ENCODE data around the gene HJV. TPM values are rescaled to one million over a fixed set of nuclear protein-coding genes. Genes with fewer than 3 reads are reported as not detected.
"Not testable (repeated sequence)": the region's sequence is repeated elsewhere in the genome, so short reads cannot be mapped to it uniquely, and the experiment has no call there.

Gene HJV
- total and polyA plus RNA-seq, 9 donors, result 128 to 235 (median 181) TPM

- H3K27me3 ChIP-seq (ENCODE audit: control insufficient read depth, insufficient read depth, low read length); H3K4me1 ChIP-seq (ENCODE audit: control insufficient read depth, insufficient read depth, low read length); H3K36me3 ChIP-seq (ENCODE audit: control insufficient read depth, insufficient read depth, low read length); H3K27ac ChIP-seq (ENCODE audit: low read length); H3K9me3 ChIP-seq (replicated peaks; ENCODE audit: control insufficient read depth, low read depth, low read length); DNase-seq; H3K4me3 ChIP-seq (ENCODE audit: low read length): not testable (repeated sequence)
- 86% methylated on average over 3 of the region's 8 CpGs for WGBS (ENCODE audit: insufficient coverage)
Measured at GRCh38 chr1:146048514-146049115, 27.1 kb upstream of the HJV start.

GRCh38 chr1:146046664-146047063 is 25.1 kb upstream of the HJV start:
- WGBS (ENCODE audit: insufficient coverage), result 100% methylated on average over 1 of the region's 1 CpG
- Histone ChIP-seq H3K4me3 (ENCODE audit: low read length) (no peak overlapping the region), H3K27ac (ENCODE audit: low read length) (no peak overlapping the region), H3K4me1 (ENCODE audit: control insufficient read depth, insufficient read depth, low read length) (no peaks in the 10 kb centered on the region), H3K36me3 (ENCODE audit: control insufficient read depth, insufficient read depth, low read length) (no peaks in the 10 kb centered on the region), H3K9me3 (replicated peaks; ENCODE audit: control insufficient read depth, low read depth, low read length) (no peaks in the 10 kb centered on the region), H3K27me3 (ENCODE audit: control insufficient read depth, insufficient read depth, low read length) (peaks cover 3% of the 10 kb centered on the region)
- no peak for DNase-seq

- H3K4me1 ChIP-seq (ENCODE audit: control insufficient read depth, insufficient read depth, low read length), result peaks cover 6% of the 10 kb centered on the region
- no peaks in the 10 kb centered on the region for H3K27me3 ChIP-seq (ENCODE audit: control insufficient read depth, insufficient read depth, low read length)
- H3K9me3 ChIP-seq (replicated peaks; ENCODE audit: control insufficient read depth, low read depth, low read length), result no peaks in the 10 kb centered on the region
- DNase-seq, result no peak
- H3K4me3 ChIP-seq (ENCODE audit: low read length), result no peak overlapping the region
- 46% methylated on average over 9 of the region's 9 CpGs for WGBS (ENCODE audit: insufficient coverage)
- H3K36me3 ChIP-seq (ENCODE audit: control insufficient read depth, insufficient read depth, low read length), result no peaks in the 10 kb centered on the region
- H3K27ac ChIP-seq (ENCODE audit: low read length), result no peak overlapping the region
Measured at GRCh38 chr1:146039844-146040194, 18.3 kb upstream of the HJV start.

GRCh38 chr1:146036965-146037646 is 15.6 kb upstream of the HJV start:
- Histone ChIP-seq H3K27ac (ENCODE audit: low read length) (peak overlapping the region; percentile 87), H3K4me3 (ENCODE audit: low read length) (peak overlapping the region; percentile 80), H3K4me1 (ENCODE audit: control insufficient read depth, insufficient read depth, low read length) (peaks cover 6% of the 10 kb centered on the region), H3K27me3 (ENCODE audit: control insufficient read depth, insufficient read depth, low read length) (no peaks in the 10 kb centered on the region), H3K36me3 (ENCODE audit: control insufficient read depth, insufficient read depth, low read length) (no peaks in the 10 kb centered on the region), H3K9me3 (replicated peaks; ENCODE audit: control insufficient read depth, low read depth, low read length) (no peaks in the 10 kb centered on the region)
- DNase-seq, result peak; percentile 96
- 0% methylated on average over 15 of the region's 21 CpGs for WGBS (ENCODE audit: insufficient coverage)

DNA sequence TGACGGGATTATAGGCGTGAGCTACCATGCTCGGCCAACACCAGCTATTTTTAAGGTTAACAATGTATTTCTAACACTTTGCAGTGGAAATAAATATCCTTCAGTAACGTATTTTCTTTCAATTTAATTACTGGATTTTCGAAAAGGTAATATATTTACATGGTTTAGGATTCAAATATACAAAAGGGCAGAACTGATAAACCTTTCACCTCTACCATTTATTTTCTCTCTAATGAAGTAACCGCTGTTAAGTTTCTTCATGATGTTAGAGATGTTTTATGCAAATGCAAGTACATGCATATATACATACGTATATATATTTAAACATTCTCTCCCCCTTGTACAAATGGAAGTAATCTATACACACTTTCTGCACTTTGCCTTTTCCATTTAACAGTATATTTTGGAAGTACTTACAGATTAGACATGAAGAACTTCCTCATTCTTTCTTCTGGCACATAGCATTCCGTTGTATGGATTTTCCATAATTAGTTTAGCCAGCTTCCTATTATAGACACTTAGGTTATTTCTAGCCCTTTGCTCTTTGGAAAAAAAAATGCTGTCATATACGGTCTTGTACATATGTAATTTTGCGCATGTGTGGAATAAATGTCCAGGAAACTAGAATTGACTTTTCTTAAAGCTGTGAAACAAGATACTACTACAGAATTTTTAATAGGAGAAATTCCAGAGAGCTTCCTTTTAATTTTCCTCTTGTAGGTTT is 14.9 kb upstream of the HJV start:
- Histone ChIP-seq H3K4me1 (ENCODE audit: control insufficient read depth, insufficient read depth, low read length) (peaks cover 6% of the 10 kb centered on the region), H3K4me3 (ENCODE audit: low read length) (peak overlapping the region; percentile 80), H3K27me3 (ENCODE audit: control insufficient read depth, insufficient read depth, low read length) (no peaks in the 10 kb centered on the region), H3K36me3 (ENCODE audit: control insufficient read depth, insufficient read depth, low read length) (no peaks in the 10 kb centered on the region), H3K9me3 (replicated peaks; ENCODE audit: control insufficient read depth, low read depth, low read length) (no peaks in the 10 kb centered on the region), H3K27ac (ENCODE audit: low read length) (peak overlapping the region; percentile 87)
- no peak for DNase-seq
- WGBS (ENCODE audit: insufficient coverage), result no CpG with 5 or more reads among the region's 10 CpGs

GRCh38 chr1:146035048-146035423 is 13.5 kb upstream of the HJV start:
- Histone ChIP-seq H3K27me3 (ENCODE audit: control insufficient read depth, insufficient read depth, low read length) (no peaks in the 10 kb centered on the region), H3K27ac (ENCODE audit: low read length) (peak overlapping the region; percentile 68), H3K36me3 (ENCODE audit: control insufficient read depth, insufficient read depth, low read length) (no peaks in the 10 kb centered on the region), H3K4me1 (ENCODE audit: control insufficient read depth, insufficient read depth, low read length) (peaks cover 6% of the 10 kb centered on the region), H3K4me3 (ENCODE audit: low read length) (peak overlapping the region; percentile 39), H3K9me3 (replicated peaks; ENCODE audit: control insufficient read depth, low read depth, low read length) (no peaks in the 10 kb centered on the region)
- peak; percentile 60 for DNase-seq
- 39% methylated on average over 5 of the region's 6 CpGs for WGBS (ENCODE audit: insufficient coverage)

DNA sequence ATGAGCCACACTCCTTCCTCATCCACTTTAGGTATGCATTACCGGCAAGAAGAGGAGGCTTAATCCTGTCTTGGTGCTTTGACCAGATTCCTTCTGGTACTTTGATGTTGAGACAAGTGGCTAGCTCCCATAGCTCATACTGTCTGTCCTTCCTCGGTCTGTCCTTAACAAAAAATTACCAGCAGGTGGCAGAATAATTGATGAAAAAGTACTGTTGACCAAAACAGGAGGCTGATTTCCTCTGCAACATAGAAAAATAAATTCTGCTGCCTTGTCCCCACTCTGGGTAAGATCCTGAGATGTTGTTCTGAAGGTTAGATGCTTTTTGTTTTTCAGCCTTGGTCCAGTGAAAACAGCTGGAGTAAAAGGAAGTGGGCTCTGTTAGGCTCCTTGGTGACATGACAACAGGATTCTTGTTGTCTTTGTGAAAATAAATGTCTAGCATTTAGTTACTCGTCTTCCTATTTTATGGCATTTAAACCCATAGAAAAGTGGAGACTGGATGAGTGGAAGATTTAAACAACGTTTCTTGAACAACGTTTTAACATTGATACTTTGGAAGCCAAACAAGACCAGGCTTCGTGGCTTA is 11.2 kb upstream of the HJV start:
- H3K36me3 ChIP-seq (ENCODE audit: control insufficient read depth, insufficient read depth, low read length), result no peaks in the 10 kb centered on the region
- H3K4me3 ChIP-seq (ENCODE audit: low read length), result no peak overlapping the region
- no peak overlapping the region for H3K27ac ChIP-seq (ENCODE audit: low read length)
- H3K9me3 ChIP-seq (replicated peaks; ENCODE audit: control insufficient read depth, low read depth, low read length), result no peaks in the 10 kb centered on the region
- WGBS (ENCODE audit: insufficient coverage), result 71% methylated on average over 3 of the region's 6 CpGs
- no peaks in the 10 kb centered on the region for H3K27me3 ChIP-seq (ENCODE audit: control insufficient read depth, insufficient read depth, low read length)
- peak; percentile 72 for DNase-seq
- H3K4me1 ChIP-seq (ENCODE audit: control insufficient read depth, insufficient read depth, low read length), result peaks cover 4% of the 10 kb centered on the region

DNA sequence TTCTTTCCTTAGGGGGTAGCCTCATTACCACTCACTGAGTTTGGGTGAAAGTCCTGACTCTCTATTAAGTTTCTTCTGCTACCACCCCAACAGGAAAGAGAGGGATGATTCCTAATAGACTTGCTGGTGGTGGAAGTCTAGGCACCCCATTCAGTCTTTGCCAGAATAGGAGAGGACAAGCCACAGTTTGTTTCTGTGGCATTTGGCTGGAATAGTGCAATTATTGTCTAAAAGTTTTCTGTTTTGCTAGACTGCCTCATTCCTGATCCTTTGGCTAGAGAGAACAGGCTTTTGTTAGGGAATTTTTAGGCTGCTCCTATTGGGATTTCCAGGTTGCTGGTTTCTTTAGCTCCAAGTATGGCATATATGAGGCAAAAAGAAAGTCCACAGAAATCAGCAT is 9.9 kb upstream of the HJV start:
- no peak overlapping the region for H3K4me3 ChIP-seq (ENCODE audit: low read length)
- no peak for DNase-seq
- H3K9me3 ChIP-seq (replicated peaks; ENCODE audit: control insufficient read depth, low read depth, low read length), result no peaks in the 10 kb centered on the region
- H3K27ac ChIP-seq (ENCODE audit: low read length), result no peak overlapping the region
- H3K36me3 ChIP-seq (ENCODE audit: control insufficient read depth, insufficient read depth, low read length), result no peaks in the 10 kb centered on the region
- H3K4me1 ChIP-seq (ENCODE audit: control insufficient read depth, insufficient read depth, low read length), result peaks cover 4% of the 10 kb centered on the region
- no peaks in the 10 kb centered on the region for H3K27me3 ChIP-seq (ENCODE audit: control insufficient read depth, insufficient read depth, low read length)

GRCh38 chr1:146029117-146029516 is 7.6 kb upstream of the HJV start:
- Histone ChIP-seq H3K36me3 (ENCODE audit: control insufficient read depth, insufficient read depth, low read length) (no peaks in the 10 kb centered on the region), H3K27me3 (ENCODE audit: control insufficient read depth, insufficient read depth, low read length) (no peaks in the 10 kb centered on the region), H3K27ac (ENCODE audit: low read length) (no peak overlapping the region), H3K9me3 (replicated peaks; ENCODE audit: control insufficient read depth, low read depth, low read length) (no peaks in the 10 kb centered on the region), H3K4me3 (ENCODE audit: low read length) (no peak overlapping the region), H3K4me1 (ENCODE audit: control insufficient read depth, insufficient read depth, low read length) (no peaks in the 10 kb centered on the region)
- no peak for DNase-seq

DNA sequence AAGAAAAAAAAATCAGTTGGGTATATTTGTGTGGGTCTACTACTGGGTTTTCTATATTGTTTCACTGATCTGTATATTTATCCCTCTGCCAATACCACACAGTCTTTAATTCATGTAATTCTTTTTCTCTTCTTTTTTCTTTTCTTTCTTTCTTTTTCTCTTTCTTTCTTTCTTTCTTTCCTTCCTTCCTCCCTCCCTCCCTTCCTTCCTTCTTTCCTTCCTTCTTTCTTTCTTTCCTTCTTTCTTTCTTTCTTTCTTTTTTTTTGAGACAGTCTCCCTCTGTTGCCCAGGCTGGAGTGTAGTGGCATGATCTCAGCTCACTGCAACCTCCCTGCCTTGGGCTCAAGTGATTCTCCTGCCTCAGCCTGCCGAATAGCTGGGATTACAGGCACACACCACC is 5.1 kb upstream of the HJV start:
- H3K4me1 ChIP-seq (ENCODE audit: control insufficient read depth, insufficient read depth, low read length); DNase-seq; H3K4me3 ChIP-seq (ENCODE audit: low read length); H3K27ac ChIP-seq (ENCODE audit: low read length); H3K27me3 ChIP-seq (ENCODE audit: control insufficient read depth, insufficient read depth, low read length); H3K36me3 ChIP-seq (ENCODE audit: control insufficient read depth, insufficient read depth, low read length); H3K9me3 ChIP-seq (replicated peaks; ENCODE audit: control insufficient read depth, low read depth, low read length): not testable (repeated sequence)
- no CpG with 5 or more reads among the region's 1 CpG for WGBS (ENCODE audit: insufficient coverage)

All from muscle of leg (tissue), 11 donors.